T-helper 17 cell (primary cell): ENCODE measurements around the gene C2CD4B. TPM values are rescaled to one million over a fixed set of nuclear protein-coding genes. Genes with fewer than 3 reads are reported as not detected.

Experiments
- ATAC-seq: fragments of 150-1000 bp; cut with Tn5 transposase; 2 replicates; pipeline ENCODE4 v1.10.0; 2021; ENCODE audit warnings: mild to moderate bottlenecking, moderate library complexity
- DNase-seq, 3 donors: peaks; one replicate each; pipeline versions ENCODE4 v3.0.0 to v3.0.0-alpha.2; 2020 to 2021
- H3K9me3 ChIP-seq: one replicate; pipeline ENCODE4 v1.7.0; 2013; ENCODE audit warnings: low read length, mild to moderate bottlenecking; ENCODE audit not compliant: control insufficient read depth, poor library complexity, severe bottlenecking
- H3K27ac Mint-ChIP-seq: one replicate; pipeline ENCODE4 v1.8.0; 2022; ENCODE audit warnings: mild to moderate bottlenecking, moderate library complexity, mixed read lengths
- H3K27me3 Mint-ChIP-seq: one replicate; pipeline ENCODE4 v1.8.0; 2022; ENCODE audit warnings: mixed read lengths
- H3K36me3 Mint-ChIP-seq: one replicate; pipeline ENCODE4 v1.8.0; 2022; ENCODE audit warnings: low read depth, mixed read lengths
- H3K4me1 Mint-ChIP-seq: one replicate; pipeline ENCODE4 v1.8.0; 2022; ENCODE audit warnings: mild to moderate bottlenecking, mixed read lengths
- H3K4me3 Mint-ChIP-seq: one replicate; pipeline ENCODE4 v1.8.0; 2022; ENCODE audit warnings: mild to moderate bottlenecking, moderate library complexity, mixed read lengths
- total RNA-seq, 4 donors: library from RNA in 2 of 4; stranded (reverse) in 2 of 4; gene quantifications; one replicate each; pipeline ENCODE4 v1.2.3 and lab custom pipeline; 2022 to 2026

The C2CD4B gene
- total RNA-seq, 2 donors from 2014 or later, result 1.3 to 1.6 TPM

DNA sequence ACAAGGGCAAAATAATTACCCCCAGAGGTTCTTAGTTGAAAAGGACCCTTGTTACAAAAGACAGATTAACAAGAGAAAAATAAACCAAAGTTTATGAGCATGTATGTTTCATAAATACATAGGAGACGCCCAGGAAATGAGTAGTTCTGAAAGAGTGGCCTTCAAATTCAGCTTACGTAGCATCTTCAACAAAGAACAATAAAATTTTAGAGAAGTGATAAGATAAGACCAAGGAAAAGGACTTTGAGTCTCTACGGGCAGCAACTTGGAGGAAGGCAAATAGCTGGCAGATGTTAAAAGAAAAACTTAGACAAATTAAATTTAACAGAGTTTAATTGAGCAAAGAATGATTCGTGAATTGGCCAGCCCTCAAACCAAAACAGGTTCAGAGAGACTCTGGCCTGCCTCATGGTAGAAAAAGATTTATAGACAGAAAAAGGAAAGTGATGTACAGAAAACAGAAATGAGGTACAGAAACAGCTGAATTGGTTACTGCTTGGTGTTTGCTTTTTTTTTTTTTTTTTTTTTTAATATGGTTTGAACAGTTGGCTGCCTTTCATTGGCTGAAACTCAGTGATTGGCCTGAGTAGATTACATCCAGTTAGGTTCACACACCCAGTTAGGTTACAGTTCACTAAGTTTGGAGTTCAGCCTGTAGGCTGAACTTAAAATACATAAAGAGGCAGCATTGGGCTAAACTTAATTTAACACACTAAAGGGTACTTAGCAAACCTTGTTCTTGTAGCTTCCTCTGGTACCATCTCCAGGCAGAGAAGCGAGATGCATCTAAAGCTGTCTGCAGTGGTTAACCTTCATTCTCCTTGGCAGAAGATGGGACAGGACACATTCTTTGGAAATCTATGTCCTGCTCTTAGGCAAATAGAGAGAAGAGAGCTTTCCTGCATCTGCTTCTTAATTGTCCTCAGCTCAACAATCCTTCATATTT, 23.2 kb downstream of the C2CD4B start:
- peaks cover 10% of the 10 kb centered on the region for H3K4me1 Mint-ChIP-seq
- peak overlapping the region; percentile 25 for H3K4me3 Mint-ChIP-seq
- DNase-seq (no peak), ATAC-seq (peak; percentile 59)
- no peaks in the 10 kb centered on the region for H3K27me3 Mint-ChIP-seq
- H3K9me3 ChIP-seq, result no peaks in the 10 kb centered on the region
- no peaks in the 10 kb centered on the region for H3K36me3 Mint-ChIP-seq
- peak overlapping the region; percentile 89 for H3K27ac Mint-ChIP-seq

DNA sequence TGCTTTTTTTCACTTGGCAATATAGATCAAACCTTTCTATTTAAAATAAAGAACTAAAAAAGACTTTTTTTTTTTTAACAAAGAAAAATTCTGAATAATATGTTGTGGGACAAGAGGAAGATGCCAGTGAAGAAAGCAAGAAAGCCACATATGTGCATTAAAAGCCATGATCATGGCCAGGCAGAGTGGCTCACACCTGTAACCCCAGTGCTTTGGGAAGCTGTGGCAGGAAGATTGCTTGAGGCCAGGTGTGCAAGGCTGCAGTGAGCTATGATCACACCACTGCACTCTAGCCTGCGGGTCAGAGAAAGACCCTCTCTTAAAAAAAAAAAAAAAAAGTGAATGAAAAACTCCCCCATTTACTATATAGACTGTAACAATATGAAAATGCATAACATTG, 23.9 kb downstream of the C2CD4B start:
- ATAC-seq (no peak), DNase-seq (no peak)
- Mint-ChIP-seq H3K27ac (peak overlapping the region; percentile 89), H3K27me3 (no peaks in the 10 kb centered on the region), H3K4me1 (peaks cover 12% of the 10 kb centered on the region), H3K4me3 (no peak overlapping the region), H3K36me3 (no peaks in the 10 kb centered on the region)
- H3K9me3 ChIP-seq, result no peaks in the 10 kb centered on the region

GRCh38 chr15:62138124-62138523, 27.0 kb downstream of the C2CD4B start:
- H3K27ac Mint-ChIP-seq, result peak overlapping the region; percentile 41
- ATAC-seq, result no peak
- H3K4me3 Mint-ChIP-seq, result no peak overlapping the region
- H3K27me3 Mint-ChIP-seq, result no peaks in the 10 kb centered on the region
- H3K36me3 Mint-ChIP-seq, result no peaks in the 10 kb centered on the region
- no peak for DNase-seq
- H3K9me3 ChIP-seq, result no peaks in the 10 kb centered on the region
- peaks cover 12% of the 10 kb centered on the region for H3K4me1 Mint-ChIP-seq

DNA sequence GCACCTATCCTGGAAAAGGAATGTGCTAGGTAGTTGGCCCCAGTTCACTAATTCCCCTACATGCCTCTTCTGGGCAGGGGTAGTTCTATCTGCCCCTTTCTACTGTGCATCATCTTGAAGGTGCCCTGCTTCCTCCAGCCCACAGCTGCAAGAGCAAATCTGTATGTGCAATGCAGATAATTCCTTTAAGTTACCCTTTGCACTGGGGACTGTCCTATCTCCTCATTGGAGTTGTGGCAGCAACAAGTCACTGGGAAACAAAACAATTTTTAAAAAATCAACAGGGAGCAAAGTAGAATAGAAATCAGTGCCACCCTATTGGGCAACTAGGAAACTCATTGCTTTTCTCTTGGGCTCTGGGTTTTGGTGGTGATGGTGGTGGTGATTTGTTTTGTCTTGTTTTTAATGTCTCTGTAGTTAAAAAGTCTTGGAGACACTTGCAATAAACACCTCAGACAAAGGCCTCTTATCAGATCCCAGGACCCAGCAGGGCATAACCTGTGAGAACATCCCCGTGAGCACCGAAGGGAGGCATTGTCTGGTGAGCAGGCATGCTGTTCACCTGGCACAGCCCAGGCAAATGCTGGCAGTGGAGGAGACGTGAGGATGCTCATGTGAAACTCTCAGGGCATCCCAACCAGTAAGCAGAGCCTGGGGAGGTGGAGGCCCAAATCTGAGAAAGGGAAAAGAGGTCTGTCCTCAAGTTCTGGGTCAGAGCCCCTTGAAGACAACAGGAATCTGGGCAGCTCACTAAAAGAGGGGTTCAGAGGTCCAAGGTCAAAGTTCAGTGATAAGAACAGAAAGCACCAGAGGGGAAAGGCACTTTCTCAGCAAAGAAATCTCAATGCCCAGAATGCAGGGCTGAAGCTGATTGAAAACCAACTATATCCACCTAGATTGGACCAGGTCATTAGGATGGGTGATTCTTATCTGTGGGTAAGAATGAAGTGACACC, 27.9 kb downstream of the C2CD4B start:
- ATAC-seq (no peak), DNase-seq (no peak)
- Mint-ChIP-seq H3K36me3 (no peaks in the 10 kb centered on the region), H3K27me3 (no peaks in the 10 kb centered on the region), H3K27ac (peak overlapping the region; percentile 41), H3K4me3 (no peak overlapping the region), H3K4me1 (peaks cover 15% of the 10 kb centered on the region)
- H3K9me3 ChIP-seq, result no peaks in the 10 kb centered on the region

- peaks cover 9% of the 10 kb centered on the region for H3K4me1 Mint-ChIP-seq
- no peak for ATAC-seq
- H3K27me3 Mint-ChIP-seq, result no peaks in the 10 kb centered on the region
- no peaks in the 10 kb centered on the region for H3K36me3 Mint-ChIP-seq
- H3K9me3 ChIP-seq, result no peaks in the 10 kb centered on the region
- DNase-seq, result no peak
- H3K4me3 Mint-ChIP-seq, result no peak overlapping the region
- H3K27ac Mint-ChIP-seq, result no peak overlapping the region
These were observed 29.5 kb downstream of the C2CD4B start for GRCh38 chr15:62135532-62136134.

DNA sequence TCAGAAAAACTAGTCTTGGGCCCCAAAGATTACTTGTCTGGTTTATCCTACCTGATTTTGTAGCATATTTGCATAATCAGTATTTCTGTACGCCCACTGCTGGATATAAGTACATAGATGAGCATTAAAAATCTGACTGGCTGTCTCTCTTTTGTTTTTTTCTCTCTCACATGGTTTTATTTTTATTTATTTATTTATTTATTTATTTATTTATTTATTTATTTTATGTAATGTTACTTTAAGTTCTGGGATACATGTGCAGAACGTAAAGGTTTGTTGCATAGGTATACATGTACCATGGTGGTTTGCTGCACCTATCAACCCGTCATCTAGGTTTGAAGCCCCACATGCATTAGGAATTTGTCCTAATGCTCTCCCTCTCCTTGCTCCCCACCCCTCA, 31.9 kb downstream of the C2CD4B start:
- ATAC-seq, result no peak
- H3K27me3 Mint-ChIP-seq, result no peaks in the 10 kb centered on the region
- DNase-seq, result no peak
- H3K4me1 Mint-ChIP-seq, result peaks cover 25% of the 10 kb centered on the region
- no peak overlapping the region for H3K4me3 Mint-ChIP-seq
- no peak overlapping the region for H3K27ac Mint-ChIP-seq
- no peaks in the 10 kb centered on the region for H3K9me3 ChIP-seq
- H3K36me3 Mint-ChIP-seq, result no peaks in the 10 kb centered on the region

DNA sequence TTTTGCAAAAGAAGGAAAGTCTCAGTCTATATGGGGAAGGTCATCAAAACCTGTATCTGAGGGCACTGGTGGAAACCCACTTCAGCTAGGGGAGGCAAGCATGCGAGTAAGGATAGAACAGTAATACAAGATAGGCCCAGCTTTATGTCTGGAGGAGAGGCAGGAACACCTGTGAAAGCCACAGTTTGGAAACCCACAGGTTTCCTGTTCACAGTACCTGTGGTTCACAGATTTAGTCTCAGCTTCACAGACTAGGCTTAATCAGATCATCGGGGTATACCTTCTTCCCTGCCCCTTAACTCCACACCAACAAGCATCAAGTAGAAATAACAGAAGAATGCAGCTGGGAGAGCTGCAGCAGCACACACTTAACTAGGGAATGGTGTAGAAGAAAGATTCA, 36.2 kb downstream of the C2CD4B start:
- Mint-ChIP-seq H3K4me3 (peak overlapping the region; percentile 31), H3K36me3 (no peaks in the 10 kb centered on the region), H3K4me1 (peaks cover 41% of the 10 kb centered on the region), H3K27ac (peak overlapping the region; percentile 93), H3K27me3 (no peaks in the 10 kb centered on the region)
- no peaks in the 10 kb centered on the region for H3K9me3 ChIP-seq
- ATAC-seq (peak; percentile 86), DNase-seq (no peak)

DNA sequence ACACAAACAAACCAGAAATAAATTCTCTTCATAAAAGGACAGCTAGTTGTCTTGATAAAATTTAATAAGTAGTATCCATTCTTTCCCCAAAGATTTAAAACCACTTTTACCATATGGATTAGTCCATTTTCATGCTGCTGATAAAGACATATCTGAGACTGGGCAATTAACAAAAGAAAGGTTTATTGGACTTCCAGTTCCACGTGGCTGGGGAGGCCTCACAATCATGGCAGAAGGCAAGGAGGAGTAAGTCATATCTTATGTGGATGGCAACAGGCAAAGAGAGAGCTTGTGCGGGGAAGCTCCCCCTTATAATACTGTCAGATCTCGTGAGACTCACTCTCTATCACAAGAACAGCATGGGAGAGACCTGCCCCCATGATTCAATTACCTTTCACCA, 38.7 kb downstream of the C2CD4B start:
- Mint-ChIP-seq H3K36me3 (no peaks in the 10 kb centered on the region), H3K4me1 (peaks cover 49% of the 10 kb centered on the region), H3K27ac (peak overlapping the region; percentile 93), H3K27me3 (no peaks in the 10 kb centered on the region), H3K4me3 (no peak overlapping the region)
- DNase-seq (no peak), ATAC-seq (no peak)
- no peaks in the 10 kb centered on the region for H3K9me3 ChIP-seq

- Mint-ChIP-seq H3K4me3 (peak overlapping the region; percentile 46), H3K27ac (peak overlapping the region; percentile 93)
These were observed 39.3 kb downstream of the C2CD4B start for GRCh38 chr15:62125773-62126172.

GRCh38 chr15:62124973-62125303, 40.1 kb downstream of the C2CD4B start:
- Mint-ChIP-seq H3K27me3 (no peaks in the 10 kb centered on the region), H3K36me3 (no peaks in the 10 kb centered on the region), H3K27ac (peak overlapping the region; percentile 93), H3K4me1 (peaks cover 61% of the 10 kb centered on the region), H3K4me3 (peak overlapping the region; percentile 73)
- no peak for DNase-seq
- no peaks in the 10 kb centered on the region for H3K9me3 ChIP-seq
- ATAC-seq, result no peak

More at GRCh38 chr15:62125773-62126172, 39.3 kb downstream of the C2CD4B start:
- ATAC-seq (no peak), DNase-seq (no peak)
- Mint-ChIP-seq H3K36me3 (no peaks in the 10 kb centered on the region), H3K4me1 (peaks cover 54% of the 10 kb centered on the region), H3K27me3 (no peaks in the 10 kb centered on the region)
- H3K9me3 ChIP-seq, result no peaks in the 10 kb centered on the region

GRCh38 chr15:62124176-62124972, 40.7 kb downstream of the C2CD4B start:
- no peaks in the 10 kb centered on the region for H3K9me3 ChIP-seq
- H3K27me3 Mint-ChIP-seq, result no peaks in the 10 kb centered on the region
- no peak for DNase-seq
- peak overlapping the region; percentile 73 for H3K4me3 Mint-ChIP-seq
- peak overlapping the region; percentile 93 for H3K27ac Mint-ChIP-seq
- H3K36me3 Mint-ChIP-seq, result no peaks in the 10 kb centered on the region
- H3K4me1 Mint-ChIP-seq, result peaks cover 63% of the 10 kb centered on the region
- peak; percentile 6 for ATAC-seq

- ATAC-seq (peak; percentile 84), DNase-seq (no peak)
- no peaks in the 10 kb centered on the region for H3K36me3 Mint-ChIP-seq
- no peaks in the 10 kb centered on the region for H3K27me3 Mint-ChIP-seq
- H3K4me3 Mint-ChIP-seq, result peak overlapping the region; percentile 70
- H3K4me1 Mint-ChIP-seq, result peaks cover 61% of the 10 kb centered on the region
- peak overlapping the region; percentile 93 for H3K27ac Mint-ChIP-seq
- no peaks in the 10 kb centered on the region for H3K9me3 ChIP-seq
These were observed 42.8 kb downstream of the C2CD4B start for GRCh38 chr15:62122249-62122648.
